Cardiac atrium fibroblast (primary cell): ENCODE results near the gene STK24. TPM values are rescaled to one million over a fixed set of nuclear protein-coding genes. Genes with fewer than 3 reads are reported as not detected.

Experiments
- total RNA-seq: library from RNA; depleted of rRNA; stranded (reverse); fragments of >200 nt; gene quantifications from 2 replicates; pipeline ENCODE4 v1.2.3, GENCODE V29; 2015

STK24 gene
- total RNA-seq = 47.0 and 59.6 TPM in 2 replicates

GRCh38 chr13:98576963-98577835 lies at the start of gene STK24:
Gene STK24, minus strand, starts transcription at chr13:98577107. Its CDS starts 321 bp downstream, at chr13:98576786.

Other genes with a start within 250 kb of the STK24 start
- not detected in 2 replicates for gene SLC15A1, start 175.6 kb upstream of the STK24 start, total RNA-seq